DOHH2 (cell line): ENCODE measurements around the gene ZNF169.
"Not testable (repeated sequence)": the region's sequence is repeated elsewhere in the genome, so short reads cannot be mapped to it uniquely, and the experiment has no call there.

ENCODE experiments used
- H3F3A ChIP-seq: fragments of 200-600 bp; sonication (generic), shearing (Covaris generic); 2 replicates; pipeline ENCODE4 v1.6.0; 2016; ENCODE audit warnings: antibody characterized with exemption, mild to moderate bottlenecking; ENCODE audit not compliant: control insufficient read depth, insufficient read depth
- H3K27ac ChIP-seq: fragments of 200-600 bp; sonication (generic); 2 replicates; pipeline ENCODE4 v1.5.1; 2014; ENCODE audit warnings: low read depth, mild to moderate bottlenecking, low read length, moderate library complexity
- H3K27me3 ChIP-seq: fragments of 200-600 bp; sonication (generic); 2 replicates; pipeline ENCODE4 v1.6.1; 2014; ENCODE audit warnings: mild to moderate bottlenecking, low read length, mixed read lengths; ENCODE audit not compliant: control insufficient read depth
- H3K36me3 ChIP-seq: fragments of 200-600 bp; sonication (generic); 2 replicates; pipeline ENCODE4 v1.6.1; 2014; ENCODE audit warnings: mild to moderate bottlenecking, low read length, moderate library complexity, mixed read lengths; ENCODE audit not compliant: control insufficient read depth
- H3K4me1 ChIP-seq: fragments of 200-600 bp; sonication (generic); 2 replicates; pipeline ENCODE4 v1.6.1; 2014; ENCODE audit warnings: mild to moderate bottlenecking, low read length, mixed read lengths; ENCODE audit not compliant: control insufficient read depth
- H3K4me2 ChIP-seq: fragments of 200-600 bp; sonication (generic); 2 replicates; pipeline ENCODE4 v1.6.0; 2014; ENCODE audit warnings: mild to moderate bottlenecking, low read length, moderate library complexity
- H3K4me3 ChIP-seq: fragments of 200-600 bp; sonication (generic); 2 replicates; pipeline ENCODE4 v1.5.1; 2014; ENCODE audit warnings: mild to moderate bottlenecking, low read length, mixed read lengths
- H3K79me2 ChIP-seq: fragments of 200-600 bp; sonication (generic); 2 replicates; pipeline ENCODE4 v1.6.1; 2014; ENCODE audit warnings: mild to moderate bottlenecking, low read length, mixed read lengths; ENCODE audit not compliant: control insufficient read depth
- H3K9me2 ChIP-seq: fragments of 200-600 bp; sonication (generic); replicated peaks from 2 replicates; pipeline ENCODE4 v1.6.1; 2014; ENCODE audit warnings: mild to moderate bottlenecking, low read length, mixed read lengths; ENCODE audit not compliant: control insufficient read depth
- H3K9me3 ChIP-seq: fragments of 200-600 bp; sonication (generic); 2 replicates; pipeline ENCODE4 v1.6.1; 2014; ENCODE audit warnings: antibody characterized with exemption, low read length, mixed read lengths; ENCODE audit not compliant: control insufficient read depth, insufficient read depth
- H4K20me1 ChIP-seq: fragments of 200-600 bp; sonication (generic); 2 replicates; pipeline ENCODE4 v1.6.0; 2014; ENCODE audit warnings: low read depth, mild to moderate bottlenecking, antibody characterized with exemption, low read length, moderate library complexity; ENCODE audit not compliant: control insufficient read depth, insufficient read depth
- EZH2phosphoT487 ChIP-seq: fragments of 200-600 bp; sonication (generic); IDR thresholded peaks from 2 replicates; pipeline ENCODE4 v1.6.1; 2017; ENCODE audit warnings: borderline replicate concordance, mild to moderate bottlenecking, antibody characterized with exemption, low read length, moderate library complexity, mixed read lengths
- TF ChIP-seq, protein P1 (sequence below): fragments of 200-600 bp; sonication (generic); IDR thresholded peaks from one replicate; pipeline ENCODE4 v1.5.1; 2014; ENCODE audit warnings: antibody characterized with exemption, mild to moderate bottlenecking, low read depth, low read length; ENCODE audit not compliant: poor library complexity, severe bottlenecking

Gene ZNF169

DNA sequence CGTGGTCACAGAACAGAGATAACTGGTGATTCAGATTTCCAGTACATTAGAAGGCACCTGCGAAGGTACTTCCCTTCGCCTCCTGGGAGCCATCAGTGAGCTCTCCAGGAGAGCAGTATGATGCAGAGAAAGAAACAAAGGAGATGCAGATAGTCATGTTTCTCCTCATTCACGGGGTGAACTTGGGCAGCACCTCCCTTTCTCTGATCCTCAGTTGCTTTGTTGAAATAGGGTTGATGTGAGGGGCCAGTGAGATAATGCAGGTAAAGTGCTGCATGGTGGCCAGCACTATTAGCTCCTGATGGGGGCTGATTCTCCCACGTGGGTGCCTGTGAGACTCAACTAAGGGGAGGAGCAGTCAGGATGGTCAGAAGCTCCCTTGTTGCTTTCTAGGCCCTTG lies 46.6 kb upstream of the ZNF169 start:
- Histone ChIP-seq H3K9me3 (no peaks in the 10 kb centered on the region), H3K36me3 (no peaks in the 10 kb centered on the region), H3K4me1 (peaks cover 4% of the 10 kb centered on the region), H3K79me2 (no peaks in the 10 kb centered on the region), H3K27me3 (peaks cover 7% of the 10 kb centered on the region; the same call in 1 of the 2 replicates), H3K9me2 (no peaks in the 10 kb centered on the region), H3K4me2 (no peak overlapping the region), H3K4me3 (no peak overlapping the region), H3K27ac (no peak overlapping the region), H4K20me1 (no peaks in the 10 kb centered on the region), H3F3A (no peaks in the 10 kb centered on the region)
- TF ChIP-seq EZH2phosphoT487, result no peak
- TF ChIP-seq, protein P1, sequence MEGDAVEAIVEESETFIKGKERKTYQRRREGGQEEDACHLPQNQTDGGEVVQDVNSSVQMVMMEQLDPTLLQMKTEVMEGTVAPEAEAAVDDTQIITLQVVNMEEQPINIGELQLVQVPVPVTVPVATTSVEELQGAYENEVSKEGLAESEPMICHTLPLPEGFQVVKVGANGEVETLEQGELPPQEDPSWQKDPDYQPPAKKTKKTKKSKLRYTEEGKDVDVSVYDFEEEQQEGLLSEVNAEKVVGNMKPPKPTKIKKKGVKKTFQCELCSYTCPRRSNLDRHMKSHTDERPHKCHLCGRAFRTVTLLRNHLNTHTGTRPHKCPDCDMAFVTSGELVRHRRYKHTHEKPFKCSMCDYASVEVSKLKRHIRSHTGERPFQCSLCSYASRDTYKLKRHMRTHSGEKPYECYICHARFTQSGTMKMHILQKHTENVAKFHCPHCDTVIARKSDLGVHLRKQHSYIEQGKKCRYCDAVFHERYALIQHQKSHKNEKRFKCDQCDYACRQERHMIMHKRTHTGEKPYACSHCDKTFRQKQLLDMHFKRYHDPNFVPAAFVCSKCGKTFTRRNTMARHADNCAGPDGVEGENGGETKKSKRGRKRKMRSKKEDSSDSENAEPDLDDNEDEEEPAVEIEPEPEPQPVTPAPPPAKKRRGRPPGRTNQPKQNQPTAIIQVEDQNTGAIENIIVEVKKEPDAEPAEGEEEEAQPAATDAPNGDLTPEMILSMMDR, result no peak

DNA sequence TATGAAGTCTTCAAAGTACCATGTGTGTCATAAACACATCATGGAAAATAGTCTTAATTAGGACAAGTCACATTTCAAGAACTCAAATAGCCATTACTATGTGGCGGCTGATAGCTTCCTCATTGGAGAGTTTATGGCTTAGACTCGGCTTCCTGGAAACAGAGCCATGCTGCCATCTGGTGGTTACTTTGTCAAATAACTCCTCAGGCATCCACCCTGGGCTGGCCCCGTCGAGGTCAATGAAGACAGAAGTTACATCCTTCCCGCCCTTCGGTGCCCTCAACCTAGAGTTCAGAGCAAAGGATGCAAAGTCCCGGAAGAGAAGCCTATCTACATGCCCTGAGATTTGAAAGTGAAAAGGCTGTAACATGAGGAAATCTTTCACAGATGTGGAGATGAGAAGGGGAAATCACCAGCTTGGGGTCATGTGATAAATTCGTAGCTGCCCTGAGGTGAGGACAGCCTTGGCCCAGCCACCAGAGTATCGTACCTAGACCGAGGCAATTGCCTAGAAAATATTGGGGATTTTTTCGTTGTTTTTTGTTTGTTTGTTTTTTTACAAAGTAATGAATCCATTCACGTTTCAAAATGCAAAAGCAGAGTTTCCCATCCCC lies 45.5 kb upstream of the ZNF169 start:
- Histone ChIP-seq H3K4me1 (peaks cover 4% of the 10 kb centered on the region), H3K36me3 (no peaks in the 10 kb centered on the region), H3K27ac (no peak overlapping the region), H3K9me2 (no peaks in the 10 kb centered on the region), H3K4me3 (no peak overlapping the region), H3K9me3 (no peaks in the 10 kb centered on the region), H4K20me1 (no peaks in the 10 kb centered on the region), H3K27me3 (peaks cover 7% of the 10 kb centered on the region; the same call in 1 of the 2 replicates), H3F3A (no peaks in the 10 kb centered on the region), H3K79me2 (no peaks in the 10 kb centered on the region), H3K4me2 (peak overlapping the region; percentile 49)
- no peak for TF ChIP-seq EZH2phosphoT487
- TF ChIP-seq, protein P1, result peak; percentile 90

DNA sequence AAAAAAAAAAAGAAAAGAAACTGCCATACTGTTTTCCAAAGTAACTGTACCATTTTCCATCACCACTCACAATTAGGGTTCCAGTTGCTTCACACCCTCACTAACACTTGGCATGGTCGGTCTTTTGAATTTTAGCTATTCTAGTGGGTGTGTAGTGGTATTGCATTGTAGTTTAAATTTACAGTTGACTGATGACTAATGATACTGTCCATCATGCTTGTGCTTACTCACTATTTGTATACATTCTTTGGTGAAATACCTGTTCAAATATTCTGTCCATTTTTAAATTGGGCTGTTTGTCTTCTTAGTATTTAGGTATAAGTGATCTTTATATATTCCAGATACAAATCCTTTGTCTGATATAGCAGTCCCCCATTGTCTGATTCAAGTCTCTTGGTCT lies 36.2 kb upstream of the ZNF169 start:
- Histone ChIP-seq H3F3A (no peaks in the 10 kb centered on the region), H3K4me3 (no peak overlapping the region), H3K4me1 (no peaks in the 10 kb centered on the region), H4K20me1 (no peaks in the 10 kb centered on the region), H3K4me2 (no peak overlapping the region), H3K9me3 (0 out of 2 replicates have a peak, but pooled peaks cover under 1% of the 10 kb centered on the region), H3K27me3 (no peaks in the 10 kb centered on the region), H3K27ac (no peak overlapping the region), H3K36me3 (no peaks in the 10 kb centered on the region), H3K79me2 (no peaks in the 10 kb centered on the region), H3K9me2 (no peaks in the 10 kb centered on the region)
- TF ChIP-seq, protein P1, result no peak
- no peak for TF ChIP-seq EZH2phosphoT487

DNA sequence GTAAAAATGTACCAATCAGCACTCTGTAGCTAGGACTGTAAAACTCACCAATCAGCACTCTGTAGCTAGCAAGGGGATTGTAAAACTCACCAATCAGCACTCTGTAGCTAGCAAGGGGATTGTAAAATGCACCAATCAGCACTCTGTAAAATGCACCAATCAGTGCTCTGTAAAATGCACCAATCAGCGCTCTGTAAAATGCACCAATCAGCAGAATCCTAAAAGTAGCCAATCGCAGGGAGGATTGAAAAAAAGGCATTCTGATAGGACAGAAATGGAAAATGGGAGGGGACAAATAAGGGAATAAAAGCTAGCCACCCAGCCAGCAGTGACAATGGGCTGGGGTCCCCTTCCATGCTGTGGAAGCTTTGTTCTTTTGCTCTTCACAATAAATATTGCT lies 33.7 kb upstream of the ZNF169 start:
- H3K9me2 ChIP-seq, H3K79me2 ChIP-seq, H3K9me3 ChIP-seq, H3K4me1 ChIP-seq, H3K27me3 ChIP-seq, H3K27ac ChIP-seq, H3K4me3 ChIP-seq, H3F3A ChIP-seq, H3K4me2 ChIP-seq, H4K20me1 ChIP-seq, H3K36me3 ChIP-seq: not testable (repeated sequence)
